GM18508 (cell line): ENCODE data around the gene MPO.

Experiments
- ATAC-seq: cut with Tn5 transposase; IDR thresholded peaks from one replicate; pipeline ENCODE4 v1.9.1; 2021; ENCODE audit warnings: moderate number of reproducible peaks; ENCODE audit not compliant: insufficient read depth, unreplicated experiment

The MPO gene

GRCh38 chr17:58280480-58281217 is at the start of gene MPO:
Gene MPO (minus strand): TSS chr17:58280935. CDS start chr17:58280758, 177 bp downstream.
- no peak for ATAC-seq

- peak; percentile 18 for ATAC-seq
These were observed 49.2 kb upstream of the MPO start for GRCh38 chr17:58329810-58330537.

- ATAC-seq = peak; percentile 29
These were observed 48.5 kb upstream of the MPO start for GRCh38 chr17:58329035-58329809.

- ATAC-seq = no peak
These were observed 47.7 kb upstream of the MPO start, which contains the start of gene TSPOAP1 for GRCh38 chr17:58328195-58329034. Gene TSPOAP1 (minus strand): TSS chr17:58328795. CDS start chr17:58327920, 875 bp downstream.

GRCh38 chr17:58327363-58328194 is 46.8 kb upstream of the MPO start:
- no peak for ATAC-seq

- no peak for ATAC-seq
These were observed 46.1 kb upstream of the MPO start for GRCh38 chr17:58326609-58327362.

- ATAC-seq = no peak
These were observed 45.3 kb upstream of the MPO start for GRCh38 chr17:58325976-58326468.

GRCh38 chr17:58325289-58325726 is 44.6 kb upstream of the MPO start:
- no peak for ATAC-seq

- ATAC-seq = no peak
These were observed 43.9 kb upstream of the MPO start for GRCh38 chr17:58324409-58325288.

GRCh38 chr17:58324056-58324408 is 43.3 kb upstream of the MPO start:
- ATAC-seq = no peak

- no peak for ATAC-seq
These were observed 42.8 kb upstream of the MPO start for GRCh38 chr17:58323366-58324055.

GRCh38 chr17:58322581-58323185 is 41.9 kb upstream of the MPO start:
- no peak for ATAC-seq

GRCh38 chr17:58321571-58322525 is 41.1 kb upstream of the MPO start:
- no peak for ATAC-seq

- no peak for ATAC-seq
These were observed 40.0 kb upstream of the MPO start for GRCh38 chr17:58320570-58321323.

- ATAC-seq = no peak
These were observed 39.4 kb upstream of the MPO start for GRCh38 chr17:58320163-58320558.
